VCaP (cell line): ENCODE measurements around the gene R3HDML.

Experiments
- H3K27ac ChIP-seq: fragments of 450-650 bp; 2 replicates; pipeline ENCODE4 v1.5.1; 2017
- CTCF ChIP-seq: fragments of 450-650 bp; conservative IDR thresholded peaks from 2 replicates; pipeline ENCODE4 v1.5.1; 2017; ENCODE audit warnings: mild to moderate bottlenecking, moderate library complexity

Gene R3HDML

GRCh38 chr20:44364780-44365179, 27.9 kb downstream of the R3HDML start:
- no peak for TF ChIP-seq CTCF
- no peak overlapping the region for H3K27ac ChIP-seq

GRCh38 chr20:44367746-44368145, 30.9 kb downstream of the R3HDML start:
- no peak overlapping the region for H3K27ac ChIP-seq
- no peak for TF ChIP-seq CTCF

GRCh38 chr20:44370639-44371218, 33.9 kb downstream of the R3HDML start:
- no peak overlapping the region for H3K27ac ChIP-seq
- no peak for TF ChIP-seq CTCF

GRCh38 chr20:44382641-44383040, 45.8 kb downstream of the R3HDML start:
- TF ChIP-seq CTCF: no peak
- H3K27ac ChIP-seq: no peak overlapping the region

GRCh38 chr20:44384423-44385027, 47.7 kb downstream of the R3HDML start:
- H3K27ac ChIP-seq: no peak overlapping the region
- peak; percentile 90 for TF ChIP-seq CTCF

- peak; percentile 91 for TF ChIP-seq CTCF
- no peak overlapping the region for H3K27ac ChIP-seq
Measured at GRCh38 chr20:44388466-44389023, 51.7 kb downstream of the R3HDML start.

- no peak overlapping the region for H3K27ac ChIP-seq
- no peak for TF ChIP-seq CTCF
Measured at GRCh38 chr20:44389871-44390270, 53.0 kb downstream of the R3HDML start.
